ENCODE results near the gene UQCR11. TPM values are rescaled to one million over a fixed set of nuclear protein-coding genes. Genes with fewer than 3 reads are reported as not detected.

The UQCR11 gene
- total and polyA plus RNA-seq, 2 experiments from 2014 or later, result 49.3 to 669 TPM

DNA sequence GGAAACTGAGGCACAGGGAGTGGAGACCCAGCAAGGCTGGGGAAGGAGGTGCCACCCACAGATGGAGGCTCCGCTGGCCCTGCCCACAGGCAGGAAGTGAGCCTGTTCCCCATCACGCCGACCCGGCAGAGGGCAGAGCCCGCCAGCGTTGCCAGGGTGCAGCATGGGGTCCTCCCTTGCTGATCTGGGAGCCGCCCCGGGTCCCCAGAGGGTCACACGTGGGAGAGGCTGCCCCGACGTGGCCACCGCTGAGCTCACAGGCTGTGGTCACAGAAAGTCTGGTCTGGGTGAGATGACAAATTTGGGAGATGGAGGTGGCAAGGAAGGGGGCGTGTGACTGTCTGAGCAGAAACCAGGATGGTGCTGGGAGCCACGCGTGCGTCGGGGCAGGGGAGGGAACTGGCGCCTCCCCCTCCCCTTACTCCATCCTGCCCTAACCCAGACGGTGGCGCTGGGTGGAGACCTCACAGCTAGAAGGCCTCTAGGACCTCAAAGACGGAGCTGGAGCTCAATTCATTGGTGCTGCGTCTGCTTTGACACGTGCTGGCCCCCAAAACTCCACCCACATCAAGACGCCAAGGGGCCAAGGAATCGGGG is 44.9 kb downstream of the UQCR11 start:
- no peaks in the 10 kb centered on the region for H3K36me3 ChIP-seq (ENCODE audit: low read depth)
- no peak for TF ChIP-seq EZH2 (IDR thresholded peaks at IDR 0.05; ENCODE audit: insufficient read depth, poor library complexity, severe bottlenecking)
- TF ChIP-seq EZH2phosphoT487 (IDR thresholded peaks at IDR 0.05; ENCODE audit: insufficient read depth, low read depth), result no peak
- no peak overlapping the region for H3K27ac ChIP-seq
- no peaks in the 10 kb centered on the region for H3K4me1 ChIP-seq (ENCODE audit: insufficient read depth)
- no peak overlapping the region for H2AFZ ChIP-seq
- H3F3A ChIP-seq (ENCODE audit: insufficient read depth), result no peaks in the 10 kb centered on the region; the same call in 1 of the 2 replicates
- in situ Hi-C loops (cut with MboI), result no loop called here
- no peak for DNase-seq
- no peaks in the 10 kb centered on the region for H3K9me3 ChIP-seq (ENCODE audit: low read depth)
- H3K9ac ChIP-seq, result no peak overlapping the region
- no peaks in the 10 kb centered on the region for H3K27me3 ChIP-seq (replicated peaks; ENCODE audit: insufficient read depth)
- H4K20me1 ChIP-seq (ENCODE audit: insufficient read depth), result no peaks in the 10 kb centered on the region
- no peaks in the 10 kb centered on the region for H3K9me2 ChIP-seq (ENCODE audit: insufficient read depth)
- no peak overlapping the region for H3K4me3 ChIP-seq
- peaks cover 65% of the 10 kb centered on the region for H3K79me2 ChIP-seq (ENCODE audit: insufficient read depth)
- 55 to 57% methylated on average over 25 of the region's 25 CpGs for WGBS, 2 experiments (ENCODE audit: low coverage in 1 of 2, low lambda C conversion rate in 2 of 2, missing lambda C conversion rate in 2 of 2)
- no peak overlapping the region for H3K4me2 ChIP-seq (ENCODE audit: unreplicated experiment)

DNA sequence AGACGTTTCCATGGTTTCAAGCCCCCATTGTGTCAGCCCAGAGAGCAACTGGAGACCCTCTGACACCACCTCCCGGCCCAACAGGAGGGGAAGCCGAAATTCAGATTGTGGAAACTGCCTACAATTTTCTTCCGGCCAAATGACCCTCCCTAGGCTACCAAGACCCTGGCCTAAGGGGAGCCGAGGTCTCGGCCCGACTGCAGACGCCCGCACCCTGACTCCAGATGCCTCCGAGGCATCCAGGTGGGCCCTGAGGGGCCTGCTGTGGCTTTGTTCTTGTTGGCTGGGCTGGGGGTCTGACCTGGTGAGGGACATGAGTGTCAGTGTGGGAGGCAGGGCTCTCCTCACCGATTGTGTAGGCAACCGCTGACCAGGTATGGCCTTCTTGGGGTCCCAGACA is 46.7 kb downstream of the UQCR11 start:
- H3K27me3 ChIP-seq (replicated peaks; ENCODE audit: insufficient read depth), result no peaks in the 10 kb centered on the region

GRCh38 chr19:1556390-1557070 is 48.7 kb downstream of the UQCR11 start:
- DNase-seq, result no peak
- TF ChIP-seq EZH2phosphoT487 (IDR thresholded peaks at IDR 0.05; ENCODE audit: insufficient read depth, low read depth) (no peak), EZH2 (IDR thresholded peaks at IDR 0.05; ENCODE audit: insufficient read depth, poor library complexity, severe bottlenecking) (no peak)
- Histone ChIP-seq H3K36me3 (ENCODE audit: low read depth) (no peaks in the 10 kb centered on the region), H3K4me3 (no peak overlapping the region), H4K20me1 (ENCODE audit: insufficient read depth) (no peaks in the 10 kb centered on the region), H3K4me1 (ENCODE audit: insufficient read depth) (no peaks in the 10 kb centered on the region), H3K9me3 (ENCODE audit: low read depth) (no peaks in the 10 kb centered on the region), H3K27ac (no peak overlapping the region), H3K9ac (no peak overlapping the region), H2AFZ (no peak overlapping the region), H3K27me3 (replicated peaks; ENCODE audit: insufficient read depth) (no peaks in the 10 kb centered on the region), H3K9me2 (ENCODE audit: insufficient read depth) (no peaks in the 10 kb centered on the region), H3F3A (ENCODE audit: insufficient read depth) (no peaks in the 10 kb centered on the region), H3K4me2 (ENCODE audit: unreplicated experiment) (no peak overlapping the region), H3K79me2 (ENCODE audit: insufficient read depth) (peaks cover 29% of the 10 kb centered on the region)
- in situ Hi-C loops (cut with MboI), result no loop called here
- WGBS, 2 experiments (ENCODE audit: low coverage in 1 of 2, low lambda C conversion rate in 2 of 2, missing lambda C conversion rate in 2 of 2), result 97 to 98% methylated on average over 14 to 66 of the region's 66 CpGs

More for the DNA sequence above, 46.7 kb downstream of the UQCR11 start:
- Histone ChIP-seq H3K9me2 (ENCODE audit: insufficient read depth) (no peaks in the 10 kb centered on the region), H3K9ac (no peak overlapping the region), H3F3A (ENCODE audit: insufficient read depth) (no peaks in the 10 kb centered on the region; the same call in 1 of the 2 replicates), H3K4me1 (ENCODE audit: insufficient read depth) (no peaks in the 10 kb centered on the region), H3K79me2 (ENCODE audit: insufficient read depth) (peaks cover 46% of the 10 kb centered on the region), H3K9me3 (ENCODE audit: low read depth) (no peaks in the 10 kb centered on the region), H3K36me3 (ENCODE audit: low read depth) (no peaks in the 10 kb centered on the region), H4K20me1 (ENCODE audit: insufficient read depth) (no peaks in the 10 kb centered on the region), H3K4me3 (no peak overlapping the region), H3K4me2 (ENCODE audit: unreplicated experiment) (no peak overlapping the region), H3K27ac (no peak overlapping the region), H2AFZ (no peak overlapping the region)
- no peak for TF ChIP-seq EZH2phosphoT487 (IDR thresholded peaks at IDR 0.05; ENCODE audit: insufficient read depth, low read depth)
- TF ChIP-seq EZH2 (IDR thresholded peaks at IDR 0.05; ENCODE audit: insufficient read depth, poor library complexity, severe bottlenecking), result no peak
- in situ Hi-C loops (cut with MboI), result no loop called here
- 88 to 91% methylated on average over 12 of the region's 12 CpGs for WGBS, 2 experiments (ENCODE audit: low coverage in 1 of 2, low lambda C conversion rate in 2 of 2, missing lambda C conversion rate in 2 of 2)
- no peak for DNase-seq

DNA sequence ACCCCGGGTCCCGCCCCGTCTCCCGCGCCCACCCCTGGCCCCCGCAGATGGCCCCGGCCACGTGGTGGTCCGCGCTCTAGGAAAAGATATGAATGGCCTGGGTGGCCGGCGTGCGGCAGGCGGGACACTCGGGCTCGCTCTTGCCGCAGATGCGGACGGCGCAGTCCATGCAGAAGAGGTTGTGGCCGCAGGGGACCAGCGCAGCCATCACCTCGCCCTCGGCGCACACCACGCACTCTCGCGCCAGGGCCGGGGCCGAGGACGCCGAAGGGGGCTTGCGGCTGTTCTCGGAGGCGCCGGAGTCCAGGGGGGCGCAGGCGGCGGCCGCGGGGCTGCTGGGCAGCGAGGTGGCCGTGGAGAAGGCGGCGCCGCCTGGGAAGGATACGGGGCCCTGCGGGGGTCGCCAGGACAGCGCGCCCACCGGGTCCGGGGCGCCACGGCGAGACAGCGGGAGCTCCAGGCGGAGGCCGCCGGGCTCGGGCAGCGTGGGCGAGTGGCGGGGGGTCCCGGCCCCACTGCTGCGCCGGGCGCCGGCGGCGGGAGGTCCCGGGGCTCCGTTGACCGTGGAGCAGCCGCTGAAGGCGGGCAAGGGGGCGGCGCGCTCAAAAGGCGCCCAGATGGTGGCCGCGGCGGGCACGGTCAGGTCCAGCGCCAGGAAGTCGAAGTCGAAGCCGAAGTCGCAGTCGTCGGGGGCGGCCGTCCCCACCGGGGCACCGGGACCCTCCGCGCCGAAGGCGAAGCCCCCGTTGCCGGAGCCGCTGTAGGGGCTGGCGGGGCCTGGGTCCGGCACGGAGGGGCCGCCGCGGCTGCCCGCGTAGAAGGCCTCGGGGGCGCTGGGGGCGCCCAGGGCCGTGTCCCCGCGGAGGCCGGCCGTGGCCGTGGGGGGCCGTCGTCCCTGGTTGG is 49.5 kb downstream of the UQCR11 start:
- H2AFZ ChIP-seq, result no peak overlapping the region
- WGBS, 2 experiments (ENCODE audit: low coverage in 1 of 2, low lambda C conversion rate in 2 of 2, missing lambda C conversion rate in 2 of 2), result 95 to 98% methylated on average over 48 to 120 of the region's 121 CpGs
- no peak overlapping the region for H3K4me3 ChIP-seq
- H4K20me1 ChIP-seq (ENCODE audit: insufficient read depth), result no peaks in the 10 kb centered on the region
- H3K79me2 ChIP-seq (ENCODE audit: insufficient read depth), result peaks cover 21% of the 10 kb centered on the region
- H3K4me1 ChIP-seq (ENCODE audit: insufficient read depth), result no peaks in the 10 kb centered on the region
- H3F3A ChIP-seq (ENCODE audit: insufficient read depth), result no peaks in the 10 kb centered on the region
- no peaks in the 10 kb centered on the region for H3K9me2 ChIP-seq (ENCODE audit: insufficient read depth)
- no peaks in the 10 kb centered on the region for H3K9me3 ChIP-seq (ENCODE audit: low read depth)
- TF ChIP-seq EZH2 (IDR thresholded peaks at IDR 0.05; ENCODE audit: insufficient read depth, poor library complexity, severe bottlenecking) (no peak), EZH2phosphoT487 (IDR thresholded peaks at IDR 0.05; ENCODE audit: insufficient read depth, low read depth) (no peak)
- H3K4me2 ChIP-seq (ENCODE audit: unreplicated experiment), result no peak overlapping the region
- no peak overlapping the region for H3K27ac ChIP-seq
- in situ Hi-C loops (cut with MboI), result no loop called here
- H3K36me3 ChIP-seq (ENCODE audit: low read depth), result no peaks in the 10 kb centered on the region
- no peaks in the 10 kb centered on the region for H3K27me3 ChIP-seq (replicated peaks; ENCODE audit: insufficient read depth)
- no peak for DNase-seq
- no peak overlapping the region for H3K9ac ChIP-seq
